HEK293 (cell line): ENCODE results near the gene ZNF513.

ENCODE experiments used
- BCL11A ChIP-seq: fragments of 450-650 bp; formaldehyde crosslinking; IDR thresholded peaks from 2 replicates; pipeline ENCODE4 v1.5.1; 2016; ENCODE audit warnings: low read depth, missing biosample characterization, missing genetic modification characterization
- CTCF ChIP-seq: fragments of 450-650 bp; formaldehyde crosslinking; IDR thresholded peaks from 2 replicates; pipeline ENCODE4 v1.5.1; 2016; ENCODE audit warnings: missing biosample characterization, missing genetic modification characterization
- KLF7 ChIP-seq: fragments of 450-650 bp; formaldehyde crosslinking; IDR thresholded peaks from 2 replicates; pipeline ENCODE4 v1.5.1; 2016; ENCODE audit warnings: missing biosample characterization, missing genetic modification characterization, borderline replicate concordance
- ZFP3 ChIP-seq: fragments of 450-650 bp; formaldehyde crosslinking; IDR thresholded peaks from 2 replicates; pipeline ENCODE4 v1.5.1; 2016; ENCODE audit warnings: low read depth, missing biosample characterization, missing genetic modification characterization
- ZNF132 ChIP-seq: fragments of 450-650 bp; formaldehyde crosslinking; IDR thresholded peaks from 2 replicates; pipeline ENCODE4 v1.5.1; 2017; ENCODE audit warnings: missing biosample characterization, missing genetic modification characterization, borderline replicate concordance
- ZNF18 ChIP-seq: fragments of 450-650 bp; formaldehyde crosslinking; IDR thresholded peaks from 2 replicates; pipeline ENCODE4 v1.5.1; 2016; ENCODE audit warnings: missing biosample characterization, missing genetic modification characterization
- ZNF398 ChIP-seq: fragments of 450-650 bp; formaldehyde crosslinking; IDR thresholded peaks from 2 replicates; pipeline ENCODE4 v1.5.1; 2017; ENCODE audit warnings: missing biosample characterization, missing genetic modification characterization
- ZNF513 ChIP-seq: fragments of 450-650 bp; IDR thresholded peaks from 2 replicates; pipeline ENCODE4 v1.5.1; 2018; ENCODE audit warnings: missing biosample characterization, missing genetic modification characterization
- ZNF555 ChIP-seq: fragments of 450-650 bp; formaldehyde crosslinking; conservative IDR thresholded peaks from 2 replicates; pipeline ENCODE4 v1.5.1; 2017; ENCODE audit warnings: missing biosample characterization, mild to moderate bottlenecking, missing genetic modification characterization, inconsistent platforms

GRCh38 chr2:27372937-27373336 lies 7.6 kb downstream of the ZNF513 start:
- TF ChIP-seq CTCF (tag by site-specific recombination) (no peak), BCL11A (tag by site-specific recombination) (no peak), ZNF513 (tag by site-specific recombination) (no peak), ZNF132 (tag by site-specific recombination) (no peak), ZNF18 (tag by site-specific recombination) (no peak), ZNF398 (tag by site-specific recombination) (no peak), KLF7 (tag by site-specific recombination) (no peak), ZFP3 (no peak), ZNF555 (no peak)
